Measurements from ENCODE around the gene ZNF652.

The ZNF652 gene

DNA sequence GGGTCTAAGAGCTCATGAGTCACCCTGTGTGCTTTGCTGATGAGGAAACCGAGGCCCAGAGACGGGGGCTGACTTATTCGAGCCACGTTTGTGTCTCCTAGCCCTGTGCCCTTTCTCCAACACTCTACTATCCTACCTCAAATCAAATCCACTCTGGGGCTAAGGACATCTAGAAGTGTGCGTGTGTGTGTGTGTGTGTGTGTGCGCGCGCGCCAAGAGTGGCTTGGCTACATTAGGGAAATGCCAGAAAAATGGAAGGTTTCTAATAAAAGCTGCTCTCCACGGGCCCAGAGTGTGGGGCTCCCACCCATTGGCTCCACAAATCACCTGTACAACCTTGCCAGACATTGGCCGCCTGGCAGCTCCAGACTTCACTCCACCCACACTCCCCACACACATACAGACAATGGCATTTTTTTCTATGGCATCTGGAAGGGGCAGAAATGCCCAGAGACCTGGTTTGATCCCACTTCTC lies 101.2 kb downstream of the ZNF652 start:
- TF ChIP-seq POLR2A (IDR thresholded peaks at IDR 0.05; ENCODE audit: low read depth, low read length), result no peak
- no peak for TF ChIP-seq SPI1 (IDR thresholded peaks at IDR 0.05; ENCODE audit: low read depth, low read length)
- TF ChIP-seq PAX5 (IDR thresholded peaks at IDR 0.05; ENCODE audit: insufficient read depth, low read length, severe bottlenecking), result no peak
- no peak for TF ChIP-seq POLR2AphosphoS5 (IDR thresholded peaks at IDR 0.05; ENCODE audit: low read depth, low read length)
- no peak for TF ChIP-seq POU2F2 (IDR thresholded peaks at IDR 0.05; ENCODE audit: low read depth, low read length)
- TF ChIP-seq TAF1 (IDR thresholded peaks at IDR 0.05; ENCODE audit: low read depth, low read length), result no peak
- FAIRE-seq (no peak), DNase-seq (ENCODE audit: insufficient read length, low spot score) (no peak)

DNA sequence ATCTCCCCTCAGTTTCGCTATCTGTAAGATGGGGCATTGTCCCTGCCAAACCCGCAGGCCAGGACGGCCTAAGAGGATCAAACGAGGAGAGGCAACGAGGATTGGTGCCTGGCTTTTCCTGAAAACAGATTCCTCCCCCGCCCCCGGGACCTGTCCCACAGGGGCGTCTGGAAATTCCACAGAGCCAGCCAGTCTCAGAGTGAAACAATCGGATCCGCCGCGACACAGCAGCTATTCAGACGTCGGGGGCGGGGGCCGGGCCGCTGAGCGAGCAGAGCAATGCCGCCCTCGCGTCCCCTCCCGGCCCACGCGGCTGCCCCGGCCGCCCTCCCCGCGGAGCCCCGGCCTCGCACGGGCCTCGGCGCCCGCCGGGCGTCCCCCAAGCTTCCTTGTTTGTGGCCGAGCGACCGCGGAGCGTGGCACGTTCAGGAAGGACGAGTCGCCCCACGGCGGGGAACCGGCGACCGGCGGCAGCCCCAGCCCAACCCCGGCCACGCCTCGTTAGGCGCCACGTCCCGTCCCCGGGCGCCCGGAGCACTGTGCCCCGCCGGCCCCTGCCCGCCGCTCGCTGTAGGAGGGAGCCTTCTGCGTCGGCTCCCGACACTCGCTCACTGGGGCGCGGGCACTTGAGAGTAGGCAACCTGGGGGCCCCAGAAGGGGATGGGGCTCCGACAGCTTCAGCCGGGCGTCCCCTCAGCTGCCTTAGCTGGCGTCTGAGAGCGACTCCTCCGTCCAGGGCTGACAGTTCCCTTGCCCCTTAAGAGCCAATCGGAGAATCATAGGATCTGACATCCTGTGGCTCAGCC lies 101.8 kb downstream of the ZNF652 start:
- FAIRE-seq (no peak), DNase-seq (ENCODE audit: insufficient read length, low spot score) (peak; percentile 53)
- TF ChIP-seq POLR2AphosphoS5 (IDR thresholded peaks at IDR 0.05; ENCODE audit: low read depth, low read length), result no peak

DNA sequence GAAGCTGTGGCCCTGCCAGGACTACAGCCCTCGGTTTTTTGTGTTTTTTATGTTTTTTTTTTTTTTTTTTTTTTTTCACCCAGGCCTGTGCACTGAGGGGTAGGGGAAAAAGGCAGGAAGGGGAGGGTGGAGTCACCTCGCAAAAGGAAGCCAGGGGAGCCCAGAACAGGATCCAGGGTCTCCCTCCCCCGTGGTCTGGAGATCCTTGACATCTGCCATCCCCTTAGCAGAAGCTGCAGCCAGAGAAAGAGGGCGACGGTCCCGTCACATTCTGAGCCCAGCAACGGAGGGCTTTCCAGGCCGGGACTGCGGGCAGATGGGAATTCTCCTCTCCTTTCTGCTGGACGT lies 102.4 kb downstream of the ZNF652 start:
- DNase-seq (ENCODE audit: insufficient read length, low spot score), result no peak
- no peak for FAIRE-seq

DNA sequence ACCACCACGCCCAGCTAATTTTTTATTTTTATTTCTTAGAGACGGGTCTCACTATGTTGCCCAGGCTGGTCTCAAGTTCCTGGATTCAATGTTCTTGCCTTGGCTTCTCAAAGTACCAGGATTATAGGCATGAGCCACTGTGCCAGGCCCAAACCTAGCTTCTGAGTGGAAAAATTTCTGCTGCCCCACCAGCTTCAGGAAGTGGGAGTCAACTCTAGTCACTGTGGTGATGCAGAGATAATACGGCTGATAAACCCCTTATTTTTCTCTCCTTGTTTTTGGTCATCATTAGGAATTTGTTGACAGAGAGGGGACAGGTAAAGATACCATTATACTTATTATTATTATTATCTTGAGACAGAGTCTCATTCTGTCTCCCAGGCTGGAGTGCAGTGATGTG lies 103.7 kb downstream of the ZNF652 start:
- DNase-seq (ENCODE audit: insufficient read length, low spot score), result no peak
- TF ChIP-seq PAX5 (IDR thresholded peaks at IDR 0.05; ENCODE audit: insufficient read depth, low read length, severe bottlenecking) (no peak), TAF1 (IDR thresholded peaks at IDR 0.05; ENCODE audit: low read depth, low read length) (no peak), POU2F2 (IDR thresholded peaks at IDR 0.05; ENCODE audit: low read depth, low read length) (no peak), POLR2AphosphoS5 (IDR thresholded peaks at IDR 0.05; ENCODE audit: low read depth, low read length) (no peak), SPI1 (IDR thresholded peaks at IDR 0.05; ENCODE audit: low read depth, low read length) (no peak), POLR2A (IDR thresholded peaks at IDR 0.05; ENCODE audit: low read depth, low read length) (no peak)
- FAIRE-seq, result no peak

More for the DNA sequence above, 102.4 kb downstream of the ZNF652 start:
- no peak for TF ChIP-seq POU2F2 (IDR thresholded peaks at IDR 0.05; ENCODE audit: low read depth, low read length)

DNA sequence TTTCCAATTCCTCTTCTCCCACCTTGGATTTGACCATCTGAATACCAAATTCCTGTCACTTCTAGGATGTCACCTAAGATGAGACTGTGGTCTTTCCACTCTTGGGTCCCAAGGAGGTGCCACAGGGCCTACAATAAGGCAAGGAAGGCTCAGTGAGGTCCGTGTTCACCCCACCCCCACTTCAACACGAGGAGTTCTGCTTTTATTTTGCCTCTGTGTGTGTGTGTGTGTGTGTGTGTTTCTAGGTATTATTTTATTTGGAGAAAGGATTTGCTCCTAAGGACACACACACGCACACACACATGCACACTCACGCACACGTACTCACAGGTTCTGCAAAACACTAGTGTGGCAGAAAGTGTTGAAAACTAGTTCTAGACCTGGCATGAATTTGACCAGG lies 106.9 kb downstream of the ZNF652 start:
- TF ChIP-seq TAF1 (IDR thresholded peaks at IDR 0.05; ENCODE audit: low read depth, low read length), result no peak
- no peak for TF ChIP-seq POLR2A (IDR thresholded peaks at IDR 0.05; ENCODE audit: low read depth, low read length)
- TF ChIP-seq PAX5 (IDR thresholded peaks at IDR 0.05; ENCODE audit: insufficient read depth, low read length, severe bottlenecking), result no peak
- no peak for TF ChIP-seq POLR2AphosphoS5 (IDR thresholded peaks at IDR 0.05; ENCODE audit: low read depth, low read length)
- TF ChIP-seq POU2F2 (IDR thresholded peaks at IDR 0.05; ENCODE audit: low read depth, low read length), result no peak
- no peak for TF ChIP-seq SPI1 (IDR thresholded peaks at IDR 0.05; ENCODE audit: low read depth, low read length)
- no peak for FAIRE-seq
- DNase-seq (ENCODE audit: insufficient read length, low spot score), result no peak

DNA sequence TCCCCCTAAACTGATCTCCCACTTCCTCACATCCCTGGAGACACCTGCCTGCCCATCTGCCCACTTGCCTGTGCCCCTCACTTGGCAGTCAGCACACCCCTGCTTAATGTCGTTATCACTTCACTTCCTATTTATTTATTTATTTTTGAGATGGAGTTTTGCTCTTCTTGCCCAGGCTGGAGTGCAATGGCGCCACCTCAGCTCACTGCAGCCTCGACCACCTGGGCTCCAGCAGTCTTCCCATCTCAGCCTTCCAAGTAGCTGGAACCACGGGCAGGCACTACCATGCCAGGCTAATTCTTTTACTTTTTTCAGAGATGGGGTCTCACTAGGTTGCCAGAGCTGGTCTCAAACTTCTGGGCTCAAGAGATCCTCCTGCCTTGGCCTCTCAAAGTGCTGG lies 108.0 kb downstream of the ZNF652 start:
- no peak for DNase-seq (ENCODE audit: insufficient read length, low spot score)
- no peak for FAIRE-seq
- TF ChIP-seq POLR2AphosphoS5 (IDR thresholded peaks at IDR 0.05; ENCODE audit: low read depth, low read length), result no peak
- no peak for TF ChIP-seq POU2F2 (IDR thresholded peaks at IDR 0.05; ENCODE audit: low read depth, low read length)
- TF ChIP-seq TAF1 (IDR thresholded peaks at IDR 0.05; ENCODE audit: low read depth, low read length), result no peak
- TF ChIP-seq SPI1 (IDR thresholded peaks at IDR 0.05; ENCODE audit: low read depth, low read length), result no peak
- no peak for TF ChIP-seq PAX5 (IDR thresholded peaks at IDR 0.05; ENCODE audit: insufficient read depth, low read length, severe bottlenecking)
- TF ChIP-seq POLR2A (IDR thresholded peaks at IDR 0.05; ENCODE audit: low read depth, low read length), result no peak

DNA sequence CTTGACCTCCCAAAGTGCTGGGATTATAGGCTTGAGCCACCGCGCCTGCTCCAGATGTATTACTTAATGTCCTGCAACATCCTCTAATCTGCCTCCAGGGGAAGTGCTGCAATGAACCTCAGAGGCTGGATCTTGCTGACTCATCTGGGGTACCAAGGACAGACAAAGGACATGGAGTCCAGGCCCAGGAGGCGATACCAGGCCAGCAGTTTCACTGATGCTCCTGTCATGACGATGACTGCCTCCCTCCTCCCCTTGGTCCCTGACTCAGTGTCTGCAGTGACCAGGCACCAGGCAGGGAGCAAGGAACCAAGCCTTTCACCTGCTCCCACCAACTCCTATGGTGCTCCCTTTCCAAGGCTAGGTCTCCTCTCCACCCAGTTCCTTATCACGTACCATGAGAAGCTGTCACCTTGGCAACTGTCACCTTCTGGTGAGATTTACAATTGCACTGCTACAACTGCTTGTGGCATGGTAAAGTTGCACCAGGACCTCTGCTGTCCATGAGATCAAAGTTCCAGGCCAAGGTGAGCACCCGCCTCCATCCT lies 109.8 kb downstream of the ZNF652 start:
- TF ChIP-seq PAX5 (IDR thresholded peaks at IDR 0.05; ENCODE audit: insufficient read depth, low read length, severe bottlenecking), result no peak
- no peak for TF ChIP-seq SPI1 (IDR thresholded peaks at IDR 0.05; ENCODE audit: low read depth, low read length)
- no peak for TF ChIP-seq POLR2AphosphoS5 (IDR thresholded peaks at IDR 0.05; ENCODE audit: low read depth, low read length)
- no peak for TF ChIP-seq TAF1 (IDR thresholded peaks at IDR 0.05; ENCODE audit: low read depth, low read length)
- TF ChIP-seq POU2F2 (IDR thresholded peaks at IDR 0.05; ENCODE audit: low read depth, low read length), result no peak
- TF ChIP-seq POLR2A (IDR thresholded peaks at IDR 0.05; ENCODE audit: low read depth, low read length), result no peak
- no peak for FAIRE-seq
- no peak for DNase-seq (ENCODE audit: insufficient read length, low spot score)

DNA sequence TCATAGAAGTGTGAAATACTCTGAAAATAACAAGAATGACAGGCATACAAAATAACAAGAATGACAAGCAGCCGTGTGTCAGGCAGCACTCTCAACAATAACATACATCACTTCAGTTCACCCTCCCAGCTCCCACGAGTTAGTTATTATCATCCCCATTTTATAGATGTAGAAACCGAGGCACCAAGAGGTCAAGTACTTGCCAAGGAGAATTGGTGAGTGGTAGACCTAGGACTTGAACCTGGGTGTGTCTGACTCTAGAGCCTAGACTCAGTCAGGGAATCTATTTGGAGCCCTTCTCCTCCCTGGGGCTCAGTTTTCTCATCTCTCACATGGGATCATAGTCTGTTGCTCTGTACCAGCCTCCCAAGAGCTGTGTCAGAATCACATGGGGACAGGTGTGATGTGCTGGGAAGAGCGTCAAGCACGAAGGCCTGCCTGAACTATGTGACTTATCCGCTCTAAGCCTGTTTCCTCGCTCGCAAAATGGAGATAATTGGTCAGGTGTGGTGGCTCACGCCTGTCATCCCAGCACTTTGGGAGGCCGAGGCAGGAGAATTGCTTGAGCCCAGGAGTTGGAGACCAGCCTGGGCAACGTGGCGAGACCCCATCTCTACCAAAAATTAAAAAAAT lies 112.0 kb downstream of the ZNF652 start:
- DNase-seq (ENCODE audit: insufficient read length, low spot score), result no peak
- no peak for FAIRE-seq
- no peak for TF ChIP-seq POLR2A (IDR thresholded peaks at IDR 0.05; ENCODE audit: low read depth, low read length)
- no peak for TF ChIP-seq POU2F2 (IDR thresholded peaks at IDR 0.05; ENCODE audit: low read depth, low read length)

DNA sequence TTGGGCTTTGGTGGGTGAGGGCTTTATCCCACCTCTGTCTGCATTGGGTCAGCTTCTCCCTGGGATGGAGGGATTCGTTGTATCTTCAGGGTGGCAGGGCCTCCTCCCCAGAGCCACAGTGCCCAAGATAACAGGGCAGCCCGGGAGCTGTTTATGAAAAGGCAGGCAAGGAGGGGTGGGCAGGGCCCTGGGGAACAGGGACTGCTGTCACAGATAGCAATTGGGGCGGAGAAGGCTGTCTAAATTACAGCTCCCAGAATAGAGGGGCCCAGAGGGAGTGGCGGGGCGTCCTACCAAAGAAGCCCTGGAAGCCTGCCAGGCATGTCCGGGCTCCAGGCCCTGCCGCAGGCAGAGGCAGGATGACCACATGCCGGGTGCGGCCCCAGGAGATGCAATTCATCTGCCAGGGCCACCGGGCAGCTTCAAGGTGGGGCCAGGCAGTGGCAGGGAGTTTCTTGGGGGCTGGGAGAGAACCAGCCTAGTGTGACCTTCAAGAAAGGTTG lies 112.7 kb downstream of the ZNF652 start:
- DNase-seq (ENCODE audit: insufficient read length, low spot score), result no peak
- TF ChIP-seq POLR2A (IDR thresholded peaks at IDR 0.05; ENCODE audit: low read depth, low read length), result no peak
- TF ChIP-seq PAX5 (IDR thresholded peaks at IDR 0.05; ENCODE audit: insufficient read depth, low read length, severe bottlenecking), result no peak
- TF ChIP-seq TAF1 (IDR thresholded peaks at IDR 0.05; ENCODE audit: low read depth, low read length), result no peak
- TF ChIP-seq SPI1 (IDR thresholded peaks at IDR 0.05; ENCODE audit: low read depth, low read length), result no peak
- TF ChIP-seq POU2F2 (IDR thresholded peaks at IDR 0.05; ENCODE audit: low read depth, low read length), result no peak
- no peak for FAIRE-seq

DNA sequence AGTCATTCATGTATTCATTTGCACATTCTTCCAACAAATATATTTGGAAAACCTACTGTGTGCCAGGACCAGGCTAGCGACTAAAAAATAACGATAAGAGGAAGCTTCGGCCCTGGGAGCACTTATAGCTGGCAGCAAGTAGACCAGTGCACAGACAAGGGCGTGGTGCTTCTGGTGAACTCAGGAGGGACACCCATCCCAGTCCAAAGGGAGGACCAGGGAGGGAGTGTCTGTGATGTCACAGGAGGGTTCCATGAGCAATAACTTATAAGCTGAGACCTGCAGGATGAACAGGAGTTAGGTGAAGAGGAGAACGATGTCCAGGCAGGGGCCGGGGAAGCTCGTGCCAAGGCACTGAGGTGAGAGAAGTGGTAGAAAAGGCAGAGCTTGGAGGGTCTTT lies 114.1 kb downstream of the ZNF652 start:
- TF ChIP-seq PAX5 (IDR thresholded peaks at IDR 0.05; ENCODE audit: insufficient read depth, low read length, severe bottlenecking) (no peak), POLR2A (IDR thresholded peaks at IDR 0.05; ENCODE audit: low read depth, low read length) (no peak), POLR2AphosphoS5 (IDR thresholded peaks at IDR 0.05; ENCODE audit: low read depth, low read length) (no peak), TAF1 (IDR thresholded peaks at IDR 0.05; ENCODE audit: low read depth, low read length) (no peak), SPI1 (IDR thresholded peaks at IDR 0.05; ENCODE audit: low read depth, low read length) (no peak), POU2F2 (IDR thresholded peaks at IDR 0.05; ENCODE audit: low read depth, low read length) (no peak)
- DNase-seq (ENCODE audit: insufficient read length, low spot score) (no peak), FAIRE-seq (no peak)
